GM18499 (cell line): ENCODE results near the gene RSBN1L.

Experiments used
- ATAC-seq: cut with Tn5 transposase; IDR thresholded peaks from one replicate; pipeline ENCODE4 v1.9.1; 2021; ENCODE audit warnings: moderate number of reproducible peaks; ENCODE audit not compliant: insufficient read depth, unreplicated experiment

The RSBN1L gene

GRCh38 chr7:77799078-77799964 lies 103.1 kb downstream of the RSBN1L start:
- ATAC-seq = no peak

GRCh38 chr7:77800158-77800557 lies 103.9 kb downstream of the RSBN1L start:
- ATAC-seq = no peak

- ATAC-seq = no peak
Observed at GRCh38 chr7:77800730-77801129, 104.5 kb downstream of the RSBN1L start.

GRCh38 chr7:77802557-77803405 lies 106.5 kb downstream of the RSBN1L start:
- ATAC-seq = no peak

- ATAC-seq = no peak
Observed at GRCh38 chr7:77806425-77806824, 110.2 kb downstream of the RSBN1L start.

GRCh38 chr7:77808517-77808916 lies 112.3 kb downstream of the RSBN1L start:
- ATAC-seq = no peak

GRCh38 chr7:77811516-77812289 lies 115.4 kb downstream of the RSBN1L start:
- no peak for ATAC-seq

GRCh38 chr7:77812290-77812685 lies 116.0 kb downstream of the RSBN1L start:
- no peak for ATAC-seq

- no peak for ATAC-seq
Observed at GRCh38 chr7:77813180-77813579, 116.9 kb downstream of the RSBN1L start.

- ATAC-seq = no peak
Observed at GRCh38 chr7:77819021-77819420, 122.8 kb downstream of the RSBN1L start.

GRCh38 chr7:77820967-77821366 lies 124.7 kb downstream of the RSBN1L start:
- ATAC-seq = no peak

GRCh38 chr7:77822269-77822668 lies 126.0 kb downstream of the RSBN1L start:
- ATAC-seq = no peak

GRCh38 chr7:77823787-77824186 lies 127.5 kb downstream of the RSBN1L start:
- ATAC-seq = peak; percentile 19

- no peak for ATAC-seq
Observed at GRCh38 chr7:77824636-77825035, 128.4 kb downstream of the RSBN1L start.

GRCh38 chr7:77825131-77825530 lies 128.9 kb downstream of the RSBN1L start:
- no peak for ATAC-seq

- no peak for ATAC-seq
Observed at GRCh38 chr7:77826300-77826699, 130.0 kb downstream of the RSBN1L start.

GRCh38 chr7:77827999-77828398 lies 131.7 kb downstream of the RSBN1L start:
- ATAC-seq = no peak

- ATAC-seq = no peak
Observed at GRCh38 chr7:77830649-77831355, 134.5 kb downstream of the RSBN1L start.

- ATAC-seq = no peak
Observed at GRCh38 chr7:77831481-77831880, 135.2 kb downstream of the RSBN1L start.

- ATAC-seq = no peak
Observed at GRCh38 chr7:77831953-77832352, 135.7 kb downstream of the RSBN1L start.
